H1 (cell line): ENCODE results near the gene CUZD1. TPM values are rescaled to one million over a fixed set of nuclear protein-coding genes. Genes with fewer than 3 reads are reported as not detected.
A peak's percentile ranks its signal among the peaks of the same experiment; 100 is the strongest.

Experiments used
- CTCF ChIA-PET: fragments of 300-600 bp; sonication (Branson Sonifier 250); formaldehyde crosslinking; loops from one replicate; lab custom pipeline; 2021; ENCODE audit not compliant: partially characterized antibody; lab: Charles Lee
- POLR2A ChIA-PET: fragments of 300-600 bp; sonication (Branson Sonifier 250); formaldehyde crosslinking; loops from one replicate; lab custom pipeline; 2021; ENCODE audit warnings: inconsistent platforms; ENCODE audit not compliant: partially characterized antibody; lab: Charles Lee
- DNase-seq, 2 experiments: peaks; one replicate each; pipeline versions ENCODE4 v3.0.0 to v3.0.0-alpha.2; 2010 to 2022; ENCODE audit warnings: low spot score in 2 of 2, low read depth in 1 of 2, mixed read lengths in 1 of 2
- FAIRE-seq: peaks from 2 replicates; lab custom pipeline; 2011; peaks lifted over from hg19 to GRCh38; lab: Jason Lieb, UNC
- H2AFZ ChIP-seq: 2 replicates; pipeline ENCODE4 v1.8.1; 2012; ENCODE audit warnings: low read length, inconsistent platforms
- H2AK5ac ChIP-seq: 2 replicates; pipeline ENCODE4 v1.6.1; 2013; ENCODE audit warnings: low read depth, low read length
- H2BK120ac ChIP-seq: replicated peaks from 2 replicates; pipeline ENCODE3; 2013; ENCODE audit warnings: low read depth, low read length, inconsistent platforms
- H2BK12ac ChIP-seq: 2 replicates; pipeline ENCODE4 v1.6.1; 2013; ENCODE audit warnings: low read depth, low read length
- H2BK15ac ChIP-seq: 2 replicates; pipeline ENCODE4 v1.6.1; 2013; ENCODE audit warnings: low read length
- H2BK20ac ChIP-seq: 2 replicates; pipeline ENCODE4 v1.6.1; 2013; ENCODE audit warnings: low read length
- H2BK5ac ChIP-seq: 2 replicates; pipeline ENCODE4 v1.6.1; 2013; ENCODE audit warnings: low read depth, low read length
- H3K14ac ChIP-seq: 2 replicates; pipeline ENCODE4 v1.6.1; 2013; ENCODE audit warnings: inconsistent platforms; ENCODE audit not compliant: insufficient read length
- H3K18ac ChIP-seq: 2 replicates; pipeline ENCODE4 v1.6.1; 2013; ENCODE audit warnings: low read length; ENCODE audit errors: extremely low read depth
- H3K23ac ChIP-seq: 2 replicates; pipeline ENCODE4 v1.6.1; 2013; ENCODE audit warnings: inconsistent platforms; ENCODE audit not compliant: insufficient read length
- H3K23me2 ChIP-seq: 2 replicates; pipeline ENCODE4 v1.6.1; 2013; ENCODE audit warnings: low read depth, low read length
- H3K27ac ChIP-seq: 2 replicates; pipeline ENCODE4 v1.6.1; 2011; ENCODE audit warnings: low read depth, low read length, inconsistent platforms
- H3K27me3 ChIP-seq, 4 experiments: replicated peaks in 1 of 4; 1 replicate in 1 of 4; 2 replicates in 3 of 4; pipeline versions ENCODE4 v1.6.1 to v1.8.1; 2011 to 2013; ENCODE audit warnings: low read length in 3 of 4, mild to moderate bottlenecking in 3 of 4, inconsistent platforms in 2 of 4, mixed read lengths in 2 of 4, moderate library complexity in 1 of 4; ENCODE audit not compliant: control insufficient read depth in 3 of 4, insufficient read depth in 3 of 4; ENCODE audit errors: extremely low read depth in 1 of 4
- H3K36me3 ChIP-seq, 4 experiments: 2 replicates each; pipeline versions ENCODE4 v1.6.1 to v1.8.1; 2011 to 2013; ENCODE audit warnings: mild to moderate bottlenecking in 4 of 4, low read length in 3 of 4, moderate library complexity in 2 of 4, control low read depth in 1 of 4, inconsistent platforms in 1 of 4; ENCODE audit not compliant: insufficient read depth in 4 of 4, control insufficient read depth in 2 of 4
- H3K4ac ChIP-seq: replicated peaks from 2 replicates; pipeline ENCODE3; 2013; ENCODE audit warnings: low read length, low read depth, mixed read lengths, inconsistent platforms; ENCODE audit not compliant: insufficient read length
- H3K4me1 ChIP-seq, 4 experiments: replicated peaks in 1 of 4; 1 replicate in 1 of 4; 2 replicates in 3 of 4; pipeline versions ENCODE4 v1.6.1 to v1.8.1; 2011 to 2013; ENCODE audit warnings: low read length in 3 of 4, inconsistent platforms in 2 of 4, mixed read lengths in 1 of 4; ENCODE audit not compliant: insufficient read depth in 4 of 4, control insufficient read depth in 3 of 4
- H3K4me2 ChIP-seq, 2 experiments: 2 replicates each; pipeline versions ENCODE4 v1.6.1 to v1.8.1; 2011 to 2013; ENCODE audit warnings: low read depth in 2 of 2, low read length in 2 of 2, control low read depth in 1 of 2, inconsistent platforms in 1 of 2, mild to moderate bottlenecking in 1 of 2; ENCODE audit not compliant: insufficient read depth in 1 of 2
- H3K4me3 ChIP-seq, 4 experiments: fragments of 200-600, 300-600 bp in 1 of 4; sonication (generic), shearing (Covaris generic), sonication (Bioruptor Twin) in 1 of 4; 2 replicates each; pipeline versions ENCODE4 v1.5.1 to v1.8.1; 2011 to 2016; ENCODE audit warnings: low read length in 4 of 4, low read depth in 3 of 4, control low read depth in 2 of 4, inconsistent platforms in 2 of 4, mild to moderate bottlenecking in 2 of 4, mixed read lengths in 1 of 4, moderate library complexity in 1 of 4; ENCODE audit not compliant: insufficient read depth in 2 of 4; ENCODE audit errors: extremely low read depth in 1 of 4
- H3K56ac ChIP-seq: replicated peaks from 2 replicates; pipeline ENCODE3; 2013; ENCODE audit warnings: low read depth, mild to moderate bottlenecking, mixed read lengths, low read length, inconsistent platforms; ENCODE audit not compliant: insufficient read length
- H3K79me1 ChIP-seq: 2 replicates; pipeline ENCODE4 v1.6.1; 2013; ENCODE audit warnings: low read depth, low read length, control low read depth
- H3K79me2 ChIP-seq, 2 experiments: 2 replicates each; pipeline versions ENCODE4 v1.6.1 to v1.8.1; 2012 to 2013; ENCODE audit warnings: low read length in 2 of 2, mild to moderate bottlenecking in 2 of 2, inconsistent platforms in 1 of 2; ENCODE audit not compliant: insufficient read depth in 2 of 2, control insufficient read depth in 1 of 2
- H3K9ac ChIP-seq, 4 experiments: replicated peaks in 1 of 4; 1 replicate in 1 of 4; 2 replicates in 3 of 4; pipeline versions ENCODE4 v1.6.1 to v1.8.1; 2011 to 2013; ENCODE audit warnings: low read depth in 3 of 4, low read length in 3 of 4, control low read depth in 2 of 4, mild to moderate bottlenecking in 2 of 4, moderate library complexity in 2 of 4, inconsistent platforms in 1 of 4; ENCODE audit errors: extremely low read depth in 1 of 4
- H3K9me3 ChIP-seq, 2 experiments: 2 replicates each; pipeline versions ENCODE4 v1.6.1 to v1.8.1; 2012 to 2013; ENCODE audit warnings: mild to moderate bottlenecking in 2 of 2, moderate library complexity in 2 of 2, control low read depth in 1 of 2, inconsistent platforms in 1 of 2, low read depth in 1 of 2, low read length in 1 of 2, mixed read lengths in 1 of 2; ENCODE audit not compliant: insufficient read depth in 2 of 2
- H4K20me1 ChIP-seq, 2 experiments: replicated peaks in 1 of 2; 2 replicates each; pipeline versions ENCODE3 to v1.8.1; 2011 to 2013; ENCODE audit warnings: inconsistent platforms in 2 of 2, low read length in 2 of 2, mild to moderate bottlenecking in 1 of 2; ENCODE audit not compliant: insufficient read depth in 2 of 2, control insufficient read depth in 1 of 2
- H4K5ac ChIP-seq: 2 replicates; pipeline ENCODE4 v1.6.1; 2013; ENCODE audit warnings: low read length, low read depth, mixed read lengths, inconsistent platforms; ENCODE audit not compliant: insufficient read length
- H4K8ac ChIP-seq: 2 replicates; pipeline ENCODE4 v1.8.0; 2013; ENCODE audit warnings: mild to moderate bottlenecking, moderate library complexity, low read length, inconsistent platforms; ENCODE audit not compliant: insufficient read depth; ENCODE audit errors: extremely low read depth
- H4K91ac ChIP-seq: replicated peaks from 2 replicates; pipeline ENCODE3; 2013; ENCODE audit warnings: low read length, mixed read lengths, inconsistent platforms; ENCODE audit not compliant: insufficient read length
- CREB1 ChIP-seq: IDR thresholded peaks from 2 replicates; pipeline ENCODE4 v1.6.1; 2012; ENCODE audit warnings: inconsistent platforms
- KDM4A ChIP-seq: IDR thresholded peaks from one replicate; pipeline ENCODE4 v1.7.1; 2012; ENCODE audit warnings: low read depth, mild to moderate bottlenecking, moderate library complexity, low read length, inconsistent platforms; ENCODE audit not compliant: severe bottlenecking
- TAF1 ChIP-seq: IDR thresholded peaks from 2 replicates; pipeline ENCODE4 v1.6.1; 2011; ENCODE audit warnings: mild to moderate bottlenecking, low read depth, low read length
- YY1 ChIP-seq: IDR thresholded peaks from 2 replicates; pipeline ENCODE4 v1.6.1; 2011; ENCODE audit warnings: low read depth, mild to moderate bottlenecking, low read length
- WGBS, 2 experiments: shearing (Covaris generic) in 1 of 2; methylation state at CpG; one replicate each; pipeline versions ENCODE4 v1.1.6 to v1.1.7; 2013 to 2015; ENCODE audit warnings: low lambda C conversion rate in 2 of 2, mixed read lengths in 2 of 2, inconsistent platforms in 1 of 2, low coverage in 1 of 2, missing lambda C conversion rate in 1 of 2; ENCODE audit not compliant: insufficient replicate concordance in 2 of 2, insufficient coverage in 1 of 2, insufficient read length in 1 of 2; ENCODE audit errors: extremely low coverage in 1 of 2, missing lambda C conversion rate in 1 of 2; 5-methylcytosine and 5-hydroxymethylcytosine counted together
- polyA plus RNA-seq, 7 experiments: library from polyadenylated mRNA; depleted of rRNA in 3 of 7; stranded (reverse) in 5 of 7; unstranded in 2 of 7; fragments of >200 nt in 5 of 7; fragments of 200-250 nt in 2 of 7; gene quantifications; 1 replicate in 5 of 7; 2 replicates in 1 of 7; 4 replicates in 1 of 7; pipeline versions ENCODE4 v1.2.1 to v1.2.3, GENCODE V29; 2011 to 2013; ENCODE audit warnings: missing spikeins in 2 of 7, mixed read lengths in 2 of 7
- total RNA-seq: library from RNA; stranded (reverse); fragmentation: NEBNext Ultra II Directional; extraction: Animal tissue kit (Norgen Biotek cat#: 25700); gene quantifications from 2 replicates; pipeline ENCODE4 v1.2.1, GENCODE V29; 2021

CUZD1 gene
- total and polyA plus RNA-seq, 2 of the 8 experiments (the other 6 are each of a cell fraction or from before 2014, with no cell fraction given): 11.9 to 30.0 TPM

DNA sequence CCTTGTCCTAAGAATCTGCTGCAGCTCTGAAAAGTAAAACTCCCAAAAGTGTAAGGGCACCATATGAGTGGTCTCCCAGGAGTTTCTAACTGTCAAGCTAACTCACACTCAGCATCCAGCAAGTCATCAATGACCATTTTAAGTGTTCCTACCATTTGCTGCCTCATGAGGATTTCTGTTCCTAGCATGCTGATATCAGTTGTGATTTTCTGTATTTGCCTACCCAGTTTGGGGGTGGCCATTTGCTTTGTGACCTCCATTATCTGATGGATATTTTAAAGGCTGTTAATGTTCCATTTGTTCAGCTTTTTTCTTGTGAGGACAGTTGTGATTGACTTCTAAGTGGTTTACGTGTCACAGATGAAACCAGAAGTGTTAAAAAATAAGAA lies 30.8 kb upstream of the CUZD1 start:
- H2AFZ ChIP-seq: no peak overlapping the region
- H3K18ac ChIP-seq: peak overlapping the region; percentile 65
- peak; percentile 5; the same call in 1 of the 2 replicates for TF ChIP-seq TAF1
- no peak for TF ChIP-seq CREB1
- peak; percentile 8 for TF ChIP-seq KDM4A
- peak; percentile 75 for TF ChIP-seq YY1
- H3K4me2 ChIP-seq: peak overlapping the region; percentile 42 to 59
- H2BK5ac ChIP-seq: peak overlapping the region; percentile 88; the same call in 1 of the 2 replicates
- ChIA-PET POLR2A (interaction anchor here (0.8 to 4.0 kb wide), 3 partner anchors 28 to 502 kb away, joined by 3 to 22 read pairs (median 3); partner anchors contain the start of genes CUZD1 and PLEKHA1), CTCF (no interaction called here)
- H3K4ac ChIP-seq: peak overlapping the region; percentile 79
- H3K9ac ChIP-seq: peak overlapping the region in 1 of 4 experiments; percentile 60; a peak in 2 of 7 replicates
- peak overlapping the region; percentile 91; the same call in 1 of the 2 replicates for H2BK20ac ChIP-seq
- peak overlapping the region in 1 of 4 experiments; percentile 41; a peak in 4 of 8 replicates for H3K4me3 ChIP-seq
- H4K8ac ChIP-seq: no peak overlapping the region
- FAIRE-seq (no peak), DNase-seq (no peak)
- peak overlapping the region; percentile 32 for H3K56ac ChIP-seq
- peaks cover 5 to 35% (median 18%) of the 10 kb centered on the region in 4 experiments for H3K4me1 ChIP-seq
- peaks cover 0 to 3% (median 0%) of the 10 kb centered on the region in 4 experiments; a peak in 3 of 7 replicates for H3K27me3 ChIP-seq
- peak overlapping the region; percentile 95 for H2BK120ac ChIP-seq
- H4K20me1 ChIP-seq: no peaks in the 10 kb centered on the region
- H3K27ac ChIP-seq: peak overlapping the region; percentile 91
- H3K79me2 ChIP-seq: no peaks in the 10 kb centered on the region
- 88% methylated on average over 1 of the region's 1 CpG; no CpG with 5 or more reads in 1 of the 2 experiments for WGBS, 2 experiments
- H4K91ac ChIP-seq: peak overlapping the region; percentile 45
- H3K14ac ChIP-seq: no peak overlapping the region
- no peak overlapping the region for H3K23ac ChIP-seq
- H2BK15ac ChIP-seq: no peak overlapping the region
- no peaks in the 10 kb centered on the region for H3K79me1 ChIP-seq
- H3K23me2 ChIP-seq: no peaks in the 10 kb centered on the region; the same call in 1 of the 2 replicates
- H2AK5ac ChIP-seq: no peak overlapping the region
- no peaks in the 10 kb centered on the region for H3K36me3 ChIP-seq
- H4K5ac ChIP-seq: peak overlapping the region; percentile 93
- peak overlapping the region; percentile 82; the same call in 1 of the 2 replicates for H2BK12ac ChIP-seq
- H3K9me3 ChIP-seq: no peaks in the 10 kb centered on the region; a peak in 1 of 4 replicates
